CD4-positive, alpha-beta T cell treated with Interleukin-17A for 1 hour (primary cell): ENCODE data around the gene ACOT11.
"Not testable (repeated sequence)": the region's sequence is repeated elsewhere in the genome, so short reads cannot be mapped to it uniquely, and the experiment has no call there.

Source experiments
- DNase-seq: peaks from one replicate; pipeline ENCODE4 v3.0.0-alpha.2; 2020

ACOT11 gene

GRCh38 chr1:54611621-54612020 lies 63.6 kb downstream of the ACOT11 start:
- no peak for DNase-seq

GRCh38 chr1:54614024-54614423 lies 66.0 kb downstream of the ACOT11 start:
- DNase-seq: no peak

GRCh38 chr1:54614563-54614962 lies 66.5 kb downstream of the ACOT11 start:
- DNase-seq: no peak

GRCh38 chr1:54615531-54616279 lies 67.7 kb downstream of the ACOT11 start:
- DNase-seq: no peak

- DNase-seq: no peak
Measured at GRCh38 chr1:54619749-54620148, 71.7 kb downstream of the ACOT11 start.

- no peak for DNase-seq
Measured at GRCh38 chr1:54623216-54624007, 75.4 kb downstream of the ACOT11 start, which contains the start of gene FAM151A. Gene FAM151A, minus strand, starts transcription at chr1:54623525. Its CDS starts 130 bp downstream, at chr1:54623395.

GRCh38 chr1:54624466-54625464 lies 76.7 kb downstream of the ACOT11 start:
- no peak for DNase-seq

- DNase-seq: no peak
Measured at GRCh38 chr1:54627196-54627595, 79.2 kb downstream of the ACOT11 start.

GRCh38 chr1:54635804-54636203 lies 87.8 kb downstream of the ACOT11 start:
- DNase-seq: not testable (repeated sequence)

- DNase-seq: not testable (repeated sequence)
Measured at GRCh38 chr1:54636461-54637446, 88.7 kb downstream of the ACOT11 start.

- DNase-seq: no peak
Measured at GRCh38 chr1:54640361-54640760, 92.3 kb downstream of the ACOT11 start.

- no peak for DNase-seq
Measured at GRCh38 chr1:54640863-54641836, 93.1 kb downstream of the ACOT11 start, which contains the start of gene MROH7. Gene MROH7, plus strand, starts transcription at chr1:54641786. Its CDS starts 11,141 bp downstream, at chr1:54652927.

- no peak for DNase-seq
Measured at GRCh38 chr1:54643736-54644135, 95.7 kb downstream of the ACOT11 start.

GRCh38 chr1:54645806-54646676 lies 98.0 kb downstream of the ACOT11 start:
- DNase-seq: no peak

GRCh38 chr1:54649130-54649898 lies 101.3 kb downstream of the ACOT11 start:
- DNase-seq: no peak

- DNase-seq: no peak
Measured at GRCh38 chr1:54649921-54650320, 101.9 kb downstream of the ACOT11 start.

- DNase-seq: no peak
Measured at GRCh38 chr1:54650417-54650816, 102.4 kb downstream of the ACOT11 start.

- no peak for DNase-seq
Measured at GRCh38 chr1:54651608-54652007, 103.6 kb downstream of the ACOT11 start.
